SK-N-SH (cell line): ENCODE measurements around the gene RPUSD3. TPM values are rescaled to one million over a fixed set of nuclear protein-coding genes. Genes with fewer than 3 reads are reported as not detected.

Source experiments
- CTCF ChIA-PET: fragments of 300-600, 350-600 bp; formaldehyde crosslinking; extraction: SDS; loops from one replicate; lab custom pipeline; 2021; lab: Yijun Ruan, JAX
- POLR2A ChIA-PET: fragments of 350-600 bp; sonication (Branson Sonifier 250); formaldehyde crosslinking; extraction: SDS; loops from one replicate; lab custom pipeline; 2020; ENCODE audit warnings: antibody characterized with exemption, inconsistent platforms; lab: Yijun Ruan, JAX
- DNase-seq: peaks from one replicate; pipeline ENCODE4 v3.0.0; 2012
- H2AFZ ChIP-seq: fragments of 200-600 bp; sonication (generic); 2 replicates; pipeline ENCODE4 v1.8.1; 2016; ENCODE audit warnings: antibody characterized with exemption, mild to moderate bottlenecking, low read depth
- H3F3A ChIP-seq: fragments of 200-600 bp; sonication (generic); replicated peaks from 2 replicates; pipeline ENCODE3; 2016; ENCODE audit warnings: antibody characterized with exemption, mild to moderate bottlenecking; ENCODE audit not compliant: insufficient read depth
- H3K27ac ChIP-seq, 2 experiments: fragments of 200-500 bp in 1 of 2; fragments of 200-600 bp in 1 of 2; sonication (Bioruptor generic) in 1 of 2; sonication (generic), shearing (Covaris generic) in 1 of 2; 2 replicates each; pipeline versions ENCODE4 v1.5.1 to v1.6.1; 2014 to 2016; ENCODE audit warnings: low read depth in 2 of 2, inconsistent platforms in 1 of 2, low read length in 1 of 2, mild to moderate bottlenecking in 1 of 2, mixed read lengths in 1 of 2
- H3K27me3 ChIP-seq: fragments of 200-600 bp; sonication (generic), shearing (Covaris generic); 2 replicates; pipeline ENCODE4 v1.6.1; 2016; ENCODE audit warnings: mixed run types; ENCODE audit not compliant: insufficient read depth
- H3K36me3 ChIP-seq, 2 experiments: fragments of 200-500 bp in 1 of 2; fragments of 200-600 bp in 1 of 2; sonication (Bioruptor generic) in 1 of 2; sonication (generic) in 1 of 2; replicated peaks in 1 of 2; 2 replicates each; pipeline versions ENCODE3 to v1.5.1; 2014 to 2016; ENCODE audit warnings: low read length in 1 of 2, mild to moderate bottlenecking in 1 of 2; ENCODE audit not compliant: insufficient read depth in 2 of 2, control insufficient read depth in 1 of 2
- H3K4me1 ChIP-seq, 2 experiments: fragments of 200-500 bp in 1 of 2; fragments of 200-600 bp in 1 of 2; sonication (Bioruptor generic) in 1 of 2; sonication (generic), shearing (Covaris generic) in 1 of 2; 2 replicates each; pipeline versions ENCODE4 v1.5.1 to v1.6.1; 2014 to 2016; ENCODE audit warnings: low read depth in 1 of 2, low read length in 1 of 2, mixed run types in 1 of 2; ENCODE audit not compliant: insufficient read depth in 2 of 2, control insufficient read depth in 1 of 2
- H3K4me2 ChIP-seq: fragments of 200-600 bp; sonication (generic), shearing (Covaris generic); 2 replicates; pipeline ENCODE4 v1.6.1; 2017; ENCODE audit warnings: mixed run types
- H3K4me3 ChIP-seq, 2 experiments: fragments of 200-500 bp in 1 of 2; fragments of 200-600 bp in 1 of 2; sonication (Bioruptor generic) in 1 of 2; sonication (generic), shearing (Covaris generic) in 1 of 2; 2 replicates each; pipeline versions ENCODE4 v1.5.1 to v1.8.1; 2014 to 2016; ENCODE audit warnings: low read depth in 2 of 2, inconsistent platforms in 1 of 2, low read length in 1 of 2, mild to moderate bottlenecking in 1 of 2, mixed read lengths in 1 of 2, moderate library complexity in 1 of 2
- H3K79me2 ChIP-seq: fragments of 200-600 bp; sonication (generic); 2 replicates; pipeline ENCODE4 v1.8.1; 2017; ENCODE audit warnings: mild to moderate bottlenecking; ENCODE audit not compliant: insufficient read depth
- H3K9ac ChIP-seq: fragments of 200-600 bp; sonication (generic); 2 replicates; pipeline ENCODE4 v1.6.1; 2017; ENCODE audit warnings: mixed run types
- H3K9me2 ChIP-seq: fragments of 200-600 bp; sonication (generic); 2 replicates; pipeline ENCODE4 v1.6.1; 2017; ENCODE audit warnings: mixed run types
- H3K9me3 ChIP-seq: fragments of 200-600 bp; sonication (generic); 2 replicates; pipeline ENCODE4 v1.6.1; 2017; ENCODE audit warnings: mixed run types, mild to moderate bottlenecking, moderate library complexity
- H4K20me1 ChIP-seq: fragments of 200-600 bp; sonication (generic); 2 replicates; pipeline ENCODE4 v1.6.1; 2017; ENCODE audit warnings: mild to moderate bottlenecking, mixed run types; ENCODE audit not compliant: insufficient read depth
- CHD2 ChIP-seq: fragments of 150-350 bp; IDR thresholded peaks from 2 replicates; pipeline ENCODE4 v1.6.1; 2018; ENCODE audit warnings: low read length; ENCODE audit not compliant: partially characterized antibody
- ELF1 ChIP-seq: IDR thresholded peaks from 2 replicates; pipeline ENCODE4 v1.4.0; 2012
- EP300 ChIP-seq, 2 experiments: IDR thresholded peaks; 2 replicates each; pipeline versions ENCODE4 v1.4.0 to v1.6.1; 2012; ENCODE audit warnings: borderline replicate concordance in 1 of 2, low read depth in 1 of 2, low read length in 1 of 2
- FOSL2 ChIP-seq: IDR thresholded peaks from 2 replicates; pipeline ENCODE4 v1.4.0; 2012; ENCODE audit warnings: low read depth, mild to moderate bottlenecking, moderate library complexity, borderline replicate concordance
- FOXM1 ChIP-seq: IDR thresholded peaks from 2 replicates; pipeline ENCODE4 v1.4.0; 2012; ENCODE audit warnings: low read depth, mild to moderate bottlenecking
- GATA2 ChIP-seq: sonication (generic); formaldehyde crosslinking; IDR thresholded peaks from 2 replicates; pipeline ENCODE4 v1.5.0; 2020; ENCODE audit warnings: mild to moderate bottlenecking, missing genetic modification reagents
- JUND ChIP-seq: IDR thresholded peaks from 2 replicates; pipeline ENCODE4 v1.4.0; 2012
- MEF2A ChIP-seq: IDR thresholded peaks from 2 replicates; pipeline ENCODE4 v1.4.0; 2012; ENCODE audit warnings: low read depth, borderline replicate concordance
- NRF1 ChIP-seq: IDR thresholded peaks from 2 replicates; pipeline ENCODE4 v1.6.1; 2012; ENCODE audit warnings: low read depth, mild to moderate bottlenecking, low read length
- RCOR1 ChIP-seq: fragments of 150-350 bp; IDR thresholded peaks from 2 replicates; pipeline ENCODE4 v1.6.1; 2017; ENCODE audit warnings: antibody characterized with exemption, low read length
- RFX5 ChIP-seq: IDR thresholded peaks from 2 replicates; pipeline ENCODE4 v1.6.1; 2012; ENCODE audit warnings: mild to moderate bottlenecking, improper control_type of control experiment, low read length
- YY1 ChIP-seq: IDR thresholded peaks from 2 replicates; pipeline ENCODE4 v1.4.0; 2012; ENCODE audit warnings: low read depth, mild to moderate bottlenecking
- WGBS: methylation state at CpG from one replicate; pipeline ENCODE4 v1.1.6; 2017; ENCODE audit warnings: low lambda C conversion rate; 5-methylcytosine and 5-hydroxymethylcytosine counted together
- polyA plus RNA-seq, 3 experiments: library from polyadenylated mRNA; depleted of rRNA; stranded (reverse); fragments of >200 nt; gene quantifications; 2 replicates each; pipeline ENCODE4 v1.2.3, GENCODE V29; 2012
- TF ChIP-seq, protein P1 (sequence below): fragments of 200-600 bp; sonication (generic); IDR thresholded peaks from 2 replicates; pipeline ENCODE4 v1.6.1; 2017; ENCODE audit warnings: antibody characterized with exemption, mild to moderate bottlenecking, moderate library complexity
- TF ChIP-seq, protein P2 (sequence below): fragments of 150-350 bp; IDR thresholded peaks from 2 replicates; pipeline ENCODE4 v1.6.1; 2017; ENCODE audit warnings: antibody characterized with exemption, low read length, low read depth, borderline replicate concordance
- TF ChIP-seq, protein P3 (sequence below): IDR thresholded peaks from 2 replicates; pipeline ENCODE4 v1.6.1; 2012; ENCODE audit warnings: mild to moderate bottlenecking, low read depth, low read length, moderate library complexity
- TF ChIP-seq, protein P4 (sequence below): IDR thresholded peaks from 2 replicates; pipeline ENCODE4; 2012
- TF ChIP-seq, protein P5 (sequence below): IDR thresholded peaks from 2 replicates; pipeline ENCODE4 v1.4.0; 2012; ENCODE audit warnings: low read depth, borderline replicate concordance

Gene RPUSD3
- polyA plus RNA-seq, 1 of the 3 experiments (the other 2 are of a cell fraction), result 43.4 TPM

DNA sequence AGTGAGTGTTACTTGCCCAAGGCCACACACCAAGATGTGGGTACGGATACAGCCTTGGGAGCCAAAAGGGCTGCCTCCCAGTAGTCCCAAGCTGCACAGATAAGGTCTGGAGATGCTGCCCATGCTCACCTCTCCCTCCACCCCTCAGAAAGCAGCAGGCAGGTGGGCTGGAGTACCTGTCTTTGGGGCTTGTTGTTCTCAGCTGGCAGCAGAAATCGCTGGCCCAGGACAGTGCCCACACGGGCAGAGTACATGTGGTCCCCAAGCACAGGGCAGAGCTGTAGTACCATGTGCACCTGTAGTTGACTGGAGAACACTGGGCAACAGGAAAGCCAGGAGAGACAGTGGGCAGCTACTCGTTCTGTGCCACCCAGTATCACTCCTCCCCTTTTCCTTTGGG, 5.0 kb downstream of the RPUSD3 start (continued):
- TF ChIP-seq ELF1 (no peak), JUND (no peak), FOSL2 (no peak), MEF2A (no peak), YY1 (no peak), FOXM1 (no peak), RFX5 (no peak)
- TF ChIP-seq, protein P1, sequence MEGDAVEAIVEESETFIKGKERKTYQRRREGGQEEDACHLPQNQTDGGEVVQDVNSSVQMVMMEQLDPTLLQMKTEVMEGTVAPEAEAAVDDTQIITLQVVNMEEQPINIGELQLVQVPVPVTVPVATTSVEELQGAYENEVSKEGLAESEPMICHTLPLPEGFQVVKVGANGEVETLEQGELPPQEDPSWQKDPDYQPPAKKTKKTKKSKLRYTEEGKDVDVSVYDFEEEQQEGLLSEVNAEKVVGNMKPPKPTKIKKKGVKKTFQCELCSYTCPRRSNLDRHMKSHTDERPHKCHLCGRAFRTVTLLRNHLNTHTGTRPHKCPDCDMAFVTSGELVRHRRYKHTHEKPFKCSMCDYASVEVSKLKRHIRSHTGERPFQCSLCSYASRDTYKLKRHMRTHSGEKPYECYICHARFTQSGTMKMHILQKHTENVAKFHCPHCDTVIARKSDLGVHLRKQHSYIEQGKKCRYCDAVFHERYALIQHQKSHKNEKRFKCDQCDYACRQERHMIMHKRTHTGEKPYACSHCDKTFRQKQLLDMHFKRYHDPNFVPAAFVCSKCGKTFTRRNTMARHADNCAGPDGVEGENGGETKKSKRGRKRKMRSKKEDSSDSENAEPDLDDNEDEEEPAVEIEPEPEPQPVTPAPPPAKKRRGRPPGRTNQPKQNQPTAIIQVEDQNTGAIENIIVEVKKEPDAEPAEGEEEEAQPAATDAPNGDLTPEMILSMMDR, result no peak

DNA sequence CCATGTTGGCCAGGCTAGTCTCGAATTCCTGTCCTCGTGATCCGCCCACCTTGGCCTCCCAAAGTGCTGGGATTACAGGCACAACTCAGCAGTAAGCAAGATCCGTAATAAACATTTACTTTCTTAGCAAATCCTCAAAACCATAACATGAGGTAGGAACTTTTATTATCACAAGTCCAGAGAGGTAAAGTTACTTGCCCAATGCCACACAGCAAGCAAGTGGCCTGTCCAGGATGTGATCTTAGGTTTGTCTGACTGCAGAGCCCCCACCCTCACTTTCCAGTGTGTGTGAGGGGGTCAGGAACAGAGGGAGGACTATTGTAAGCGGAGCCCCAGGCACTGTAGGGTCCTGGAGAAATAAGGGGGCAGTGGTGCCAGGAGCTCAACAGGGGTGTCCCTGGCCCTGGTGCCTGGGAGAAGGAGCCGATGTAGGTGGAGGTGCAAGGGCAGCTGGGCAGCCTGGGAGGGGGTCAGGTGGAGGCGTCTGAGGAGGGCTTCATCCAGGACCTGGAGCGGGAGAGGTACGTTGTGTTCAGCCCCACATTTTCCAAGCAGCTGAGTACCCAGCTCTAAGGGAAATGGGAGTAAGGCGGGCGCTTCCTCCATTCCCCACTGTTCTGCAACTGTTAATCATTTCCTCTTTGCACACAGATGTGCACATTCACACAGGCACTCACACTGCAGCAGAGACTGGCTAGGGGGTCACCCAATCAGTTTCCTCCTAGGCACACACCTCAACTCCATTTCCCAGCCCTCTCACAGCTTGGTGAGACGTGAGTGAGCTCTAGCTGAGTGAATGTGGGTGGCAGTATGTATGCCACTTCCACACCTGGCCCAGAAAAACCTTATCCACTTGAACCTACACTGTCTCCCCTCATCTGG, 5.9 kb downstream of the RPUSD3 start:
- peaks cover 13 to 29% of the 10 kb centered on the region in 2 experiments for H3K36me3 ChIP-seq
- no peak overlapping the region for H3K4me2 ChIP-seq
- H3K79me2 ChIP-seq, result peaks cover 7% of the 10 kb centered on the region; the same call in 1 of the 2 replicates
- H3K9me3 ChIP-seq, result no peaks in the 10 kb centered on the region
- WGBS, result 92% methylated on average over 11 of the region's 12 CpGs
- no peak overlapping the region for H3K27ac ChIP-seq
- no peaks in the 10 kb centered on the region for H3F3A ChIP-seq
- no peak overlapping the region for H3K9ac ChIP-seq
- no peak for DNase-seq
- no peak overlapping the region for H3K4me3 ChIP-seq
- no peak for TF ChIP-seq EP300 (IDR thresholded peaks at IDR 0.05; ENCODE audit: borderline replicate concordance in 1 of 2, low read depth in 1 of 2, low read length in 1 of 2)
- TF ChIP-seq, protein P2, sequence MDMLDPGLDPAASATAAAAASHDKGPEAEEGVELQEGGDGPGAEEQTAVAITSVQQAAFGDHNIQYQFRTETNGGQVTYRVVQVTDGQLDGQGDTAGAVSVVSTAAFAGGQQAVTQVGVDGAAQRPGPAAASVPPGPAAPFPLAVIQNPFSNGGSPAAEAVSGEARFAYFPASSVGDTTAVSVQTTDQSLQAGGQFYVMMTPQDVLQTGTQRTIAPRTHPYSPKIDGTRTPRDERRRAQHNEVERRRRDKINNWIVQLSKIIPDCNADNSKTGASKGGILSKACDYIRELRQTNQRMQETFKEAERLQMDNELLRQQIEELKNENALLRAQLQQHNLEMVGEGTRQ, result no peak
- TF ChIP-seq, protein P3, sequence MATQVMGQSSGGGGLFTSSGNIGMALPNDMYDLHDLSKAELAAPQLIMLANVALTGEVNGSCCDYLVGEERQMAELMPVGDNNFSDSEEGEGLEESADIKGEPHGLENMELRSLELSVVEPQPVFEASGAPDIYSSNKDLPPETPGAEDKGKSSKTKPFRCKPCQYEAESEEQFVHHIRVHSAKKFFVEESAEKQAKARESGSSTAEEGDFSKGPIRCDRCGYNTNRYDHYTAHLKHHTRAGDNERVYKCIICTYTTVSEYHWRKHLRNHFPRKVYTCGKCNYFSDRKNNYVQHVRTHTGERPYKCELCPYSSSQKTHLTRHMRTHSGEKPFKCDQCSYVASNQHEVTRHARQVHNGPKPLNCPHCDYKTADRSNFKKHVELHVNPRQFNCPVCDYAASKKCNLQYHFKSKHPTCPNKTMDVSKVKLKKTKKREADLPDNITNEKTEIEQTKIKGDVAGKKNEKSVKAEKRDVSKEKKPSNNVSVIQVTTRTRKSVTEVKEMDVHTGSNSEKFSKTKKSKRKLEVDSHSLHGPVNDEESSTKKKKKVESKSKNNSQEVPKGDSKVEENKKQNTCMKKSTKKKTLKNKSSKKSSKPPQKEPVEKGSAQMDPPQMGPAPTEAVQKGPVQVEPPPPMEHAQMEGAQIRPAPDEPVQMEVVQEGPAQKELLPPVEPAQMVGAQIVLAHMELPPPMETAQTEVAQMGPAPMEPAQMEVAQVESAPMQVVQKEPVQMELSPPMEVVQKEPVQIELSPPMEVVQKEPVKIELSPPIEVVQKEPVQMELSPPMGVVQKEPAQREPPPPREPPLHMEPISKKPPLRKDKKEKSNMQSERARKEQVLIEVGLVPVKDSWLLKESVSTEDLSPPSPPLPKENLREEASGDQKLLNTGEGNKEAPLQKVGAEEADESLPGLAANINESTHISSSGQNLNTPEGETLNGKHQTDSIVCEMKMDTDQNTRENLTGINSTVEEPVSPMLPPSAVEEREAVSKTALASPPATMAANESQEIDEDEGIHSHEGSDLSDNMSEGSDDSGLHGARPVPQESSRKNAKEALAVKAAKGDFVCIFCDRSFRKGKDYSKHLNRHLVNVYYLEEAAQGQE, result no peak
- TF ChIP-seq, protein P4, sequence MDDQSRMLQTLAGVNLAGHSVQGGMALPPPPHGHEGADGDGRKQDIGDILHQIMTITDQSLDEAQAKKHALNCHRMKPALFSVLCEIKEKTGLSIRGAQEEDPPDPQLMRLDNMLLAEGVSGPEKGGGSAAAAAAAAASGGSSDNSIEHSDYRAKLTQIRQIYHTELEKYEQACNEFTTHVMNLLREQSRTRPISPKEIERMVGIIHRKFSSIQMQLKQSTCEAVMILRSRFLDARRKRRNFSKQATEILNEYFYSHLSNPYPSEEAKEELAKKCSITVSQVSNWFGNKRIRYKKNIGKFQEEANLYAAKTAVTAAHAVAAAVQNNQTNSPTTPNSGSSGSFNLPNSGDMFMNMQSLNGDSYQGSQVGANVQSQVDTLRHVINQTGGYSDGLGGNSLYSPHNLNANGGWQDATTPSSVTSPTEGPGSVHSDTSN, result no peak
- no peak for TF ChIP-seq NRF1
- no peak for TF ChIP-seq FOXM1
- no peak for TF ChIP-seq GATA2
- TF ChIP-seq RCOR1, result no peak
- no peak for TF ChIP-seq ELF1
- TF ChIP-seq, protein P5, sequence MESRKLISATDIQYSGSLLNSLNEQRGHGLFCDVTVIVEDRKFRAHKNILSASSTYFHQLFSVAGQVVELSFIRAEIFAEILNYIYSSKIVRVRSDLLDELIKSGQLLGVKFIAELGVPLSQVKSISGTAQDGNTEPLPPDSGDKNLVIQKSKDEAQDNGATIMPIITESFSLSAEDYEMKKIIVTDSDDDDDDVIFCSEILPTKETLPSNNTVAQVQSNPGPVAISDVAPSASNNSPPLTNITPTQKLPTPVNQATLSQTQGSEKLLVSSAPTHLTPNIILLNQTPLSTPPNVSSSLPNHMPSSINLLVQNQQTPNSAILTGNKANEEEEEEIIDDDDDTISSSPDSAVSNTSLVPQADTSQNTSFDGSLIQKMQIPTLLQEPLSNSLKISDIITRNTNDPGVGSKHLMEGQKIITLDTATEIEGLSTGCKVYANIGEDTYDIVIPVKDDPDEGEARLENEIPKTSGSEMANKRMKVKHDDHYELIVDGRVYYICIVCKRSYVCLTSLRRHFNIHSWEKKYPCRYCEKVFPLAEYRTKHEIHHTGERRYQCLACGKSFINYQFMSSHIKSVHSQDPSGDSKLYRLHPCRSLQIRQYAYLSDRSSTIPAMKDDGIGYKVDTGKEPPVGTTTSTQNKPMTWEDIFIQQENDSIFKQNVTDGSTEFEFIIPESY, result no peak
- TF ChIP-seq CHD2, result no peak
- no peak for TF ChIP-seq YY1
- TF ChIP-seq FOSL2, result no peak
- TF ChIP-seq JUND, result no peak
- no peak overlapping the region for H2AFZ ChIP-seq
- POLR2A ChIA-PET, result interaction anchor here (0.6 kb wide), 1 partner anchor 471 kb away, joined by 4 read pairs; no protein-coding TSS in a partner anchor
- H4K20me1 ChIP-seq, result no peaks in the 10 kb centered on the region
- no peaks in the 10 kb centered on the region for H3K27me3 ChIP-seq
- CTCF ChIA-PET, result no interaction called here
- H3K4me1 ChIP-seq, result peaks cover 0 to 3% of the 10 kb centered on the region in 2 experiments; a peak in 1 of 4 replicates
- no peaks in the 10 kb centered on the region for H3K9me2 ChIP-seq
